ENCODE measurements around the gene SLAMF9. TPM values are rescaled to one million over a fixed set of nuclear protein-coding genes. Genes with fewer than 3 reads are reported as not detected.

Gene SLAMF9
- total RNA-seq, 1 experiment from 2014 or later = not detected

DNA sequence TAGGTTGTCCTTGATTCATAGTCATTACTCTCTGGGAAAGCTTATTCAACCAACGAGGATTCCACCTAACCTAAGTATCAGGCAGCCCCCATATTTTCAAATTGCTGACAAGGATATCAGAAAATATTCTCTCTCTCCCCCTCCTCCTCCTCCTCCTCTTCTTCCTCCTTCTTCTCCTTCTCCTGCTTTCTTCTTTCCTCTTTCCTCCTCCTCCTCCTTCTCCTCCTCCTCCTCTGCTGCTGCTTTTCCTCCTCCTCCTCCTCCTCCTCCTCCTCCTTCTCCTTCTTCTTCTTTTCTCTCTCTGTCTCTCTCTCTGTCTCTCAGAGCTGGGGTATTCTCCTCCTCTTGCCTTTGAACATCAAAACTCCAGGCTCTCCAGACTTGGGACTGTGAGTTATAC is 6.1 kb downstream of the SLAMF9 start:
- DNase-seq (ENCODE audit: low read depth, low spot score) (no peak), ATAC-seq (no peak)
- ChIA-PET CTCF (interaction anchor here (1.6 kb wide), 1 partner anchor 59 kb away, joined by 3 read pairs; no protein-coding TSS in a partner anchor), POLR2A (no interaction called here), RAD21 (ENCODE audit: low non-redundant PET in 1 of 2, low total read pairs in 2 of 2, uncharacterized antibody in 2 of 2, unreplicated experiment in 2 of 2) (no interaction called here)
- H3K4me2 ChIP-seq (ENCODE audit: low read length) = no peak overlapping the region
- no TSS peak for BruUV-seq (replicated peaks)
- H3K27ac ChIP-seq (ENCODE audit: low read depth, low read length) = no peak overlapping the region
- H3K9me3 ChIP-seq (ENCODE audit: control insufficient read depth in 1 of 2, insufficient read depth in 1 of 2, low read depth in 1 of 2, low read length in 2 of 2) = no peaks in the 10 kb centered on the region
- peaks cover 4% of the 10 kb centered on the region; the same call in 1 of the 2 replicates for H3K27me3 ChIP-seq (ENCODE audit: insufficient read depth, low read length)
- H3K79me2 ChIP-seq (ENCODE audit: insufficient read depth, low read length) = no peaks in the 10 kb centered on the region
- no peak overlapping the region for H3K4me3 ChIP-seq (replicated peaks in 1 of 2; ENCODE audit: low read depth in 1 of 2, low read length in 2 of 2)
- intact Hi-C loops (cut with micrococcal nuclease) = no loop called here
- H3K9ac ChIP-seq (ENCODE audit: low read length) = no peak overlapping the region
- no peak overlapping the region for H2AFZ ChIP-seq (ENCODE audit: low read depth, low read length, poor library complexity, severe bottlenecking)
- H3K36me3 ChIP-seq (ENCODE audit: control insufficient read depth in 1 of 2, insufficient read depth in 2 of 2, low read length in 2 of 2) = no peaks in the 10 kb centered on the region
- peaks cover 14 to 25% of the 10 kb centered on the region in 2 experiments for H3K4me1 ChIP-seq (ENCODE audit: control insufficient read depth in 1 of 2, insufficient read depth in 2 of 2, low read length in 2 of 2)
- H4K20me1 ChIP-seq (ENCODE audit: insufficient read depth) = no peaks in the 10 kb centered on the region
- TF ChIP-seq, protein P1, sequence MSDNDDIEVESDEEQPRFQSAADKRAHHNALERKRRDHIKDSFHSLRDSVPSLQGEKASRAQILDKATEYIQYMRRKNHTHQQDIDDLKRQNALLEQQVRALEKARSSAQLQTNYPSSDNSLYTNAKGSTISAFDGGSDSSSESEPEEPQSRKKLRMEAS (IDR thresholded peaks at IDR 0.05) = no peak
- no peak for TF ChIP-seq EGR1 (IDR thresholded peaks at IDR 0.05; ENCODE audit: low read depth)
- no peak for TF ChIP-seq ZFX (IDR thresholded peaks at IDR 0.05)
- no peak for TF ChIP-seq EZH2 (IDR thresholded peaks at IDR 0.05)
- TF ChIP-seq FOSL1 (IDR thresholded peaks at IDR 0.05; ENCODE audit: low read depth) = no peak
- no peak for TF ChIP-seq ELF1 (IDR thresholded peaks at IDR 0.05; ENCODE audit: borderline replicate concordance, low read depth)
- no peak for TF ChIP-seq TCF7L2 (IDR thresholded peaks at IDR 0.05; ENCODE audit: borderline replicate concordance, extremely low read depth, insufficient read depth, insufficient read length)
- TF ChIP-seq, protein P2, sequence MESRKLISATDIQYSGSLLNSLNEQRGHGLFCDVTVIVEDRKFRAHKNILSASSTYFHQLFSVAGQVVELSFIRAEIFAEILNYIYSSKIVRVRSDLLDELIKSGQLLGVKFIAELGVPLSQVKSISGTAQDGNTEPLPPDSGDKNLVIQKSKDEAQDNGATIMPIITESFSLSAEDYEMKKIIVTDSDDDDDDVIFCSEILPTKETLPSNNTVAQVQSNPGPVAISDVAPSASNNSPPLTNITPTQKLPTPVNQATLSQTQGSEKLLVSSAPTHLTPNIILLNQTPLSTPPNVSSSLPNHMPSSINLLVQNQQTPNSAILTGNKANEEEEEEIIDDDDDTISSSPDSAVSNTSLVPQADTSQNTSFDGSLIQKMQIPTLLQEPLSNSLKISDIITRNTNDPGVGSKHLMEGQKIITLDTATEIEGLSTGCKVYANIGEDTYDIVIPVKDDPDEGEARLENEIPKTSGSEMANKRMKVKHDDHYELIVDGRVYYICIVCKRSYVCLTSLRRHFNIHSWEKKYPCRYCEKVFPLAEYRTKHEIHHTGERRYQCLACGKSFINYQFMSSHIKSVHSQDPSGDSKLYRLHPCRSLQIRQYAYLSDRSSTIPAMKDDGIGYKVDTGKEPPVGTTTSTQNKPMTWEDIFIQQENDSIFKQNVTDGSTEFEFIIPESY (IDR thresholded peaks at IDR 0.05; ENCODE audit: extremely low read depth, insufficient replicate concordance, low read length) = no peak
- TF ChIP-seq, protein P3, sequence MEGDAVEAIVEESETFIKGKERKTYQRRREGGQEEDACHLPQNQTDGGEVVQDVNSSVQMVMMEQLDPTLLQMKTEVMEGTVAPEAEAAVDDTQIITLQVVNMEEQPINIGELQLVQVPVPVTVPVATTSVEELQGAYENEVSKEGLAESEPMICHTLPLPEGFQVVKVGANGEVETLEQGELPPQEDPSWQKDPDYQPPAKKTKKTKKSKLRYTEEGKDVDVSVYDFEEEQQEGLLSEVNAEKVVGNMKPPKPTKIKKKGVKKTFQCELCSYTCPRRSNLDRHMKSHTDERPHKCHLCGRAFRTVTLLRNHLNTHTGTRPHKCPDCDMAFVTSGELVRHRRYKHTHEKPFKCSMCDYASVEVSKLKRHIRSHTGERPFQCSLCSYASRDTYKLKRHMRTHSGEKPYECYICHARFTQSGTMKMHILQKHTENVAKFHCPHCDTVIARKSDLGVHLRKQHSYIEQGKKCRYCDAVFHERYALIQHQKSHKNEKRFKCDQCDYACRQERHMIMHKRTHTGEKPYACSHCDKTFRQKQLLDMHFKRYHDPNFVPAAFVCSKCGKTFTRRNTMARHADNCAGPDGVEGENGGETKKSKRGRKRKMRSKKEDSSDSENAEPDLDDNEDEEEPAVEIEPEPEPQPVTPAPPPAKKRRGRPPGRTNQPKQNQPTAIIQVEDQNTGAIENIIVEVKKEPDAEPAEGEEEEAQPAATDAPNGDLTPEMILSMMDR (IDR thresholded peaks at IDR 0.05 in 2 of 3, conservative IDR thresholded peaks at IDR 0.05 in 1 of 3; ENCODE audit: borderline replicate concordance in 1 of 3, insufficient read depth in 1 of 3, low read depth in 2 of 3, low read length in 2 of 3) = no peak
- TF ChIP-seq SP1 (IDR thresholded peaks at IDR 0.05; ENCODE audit: low read depth) = no peak
- TF ChIP-seq, protein P4, sequence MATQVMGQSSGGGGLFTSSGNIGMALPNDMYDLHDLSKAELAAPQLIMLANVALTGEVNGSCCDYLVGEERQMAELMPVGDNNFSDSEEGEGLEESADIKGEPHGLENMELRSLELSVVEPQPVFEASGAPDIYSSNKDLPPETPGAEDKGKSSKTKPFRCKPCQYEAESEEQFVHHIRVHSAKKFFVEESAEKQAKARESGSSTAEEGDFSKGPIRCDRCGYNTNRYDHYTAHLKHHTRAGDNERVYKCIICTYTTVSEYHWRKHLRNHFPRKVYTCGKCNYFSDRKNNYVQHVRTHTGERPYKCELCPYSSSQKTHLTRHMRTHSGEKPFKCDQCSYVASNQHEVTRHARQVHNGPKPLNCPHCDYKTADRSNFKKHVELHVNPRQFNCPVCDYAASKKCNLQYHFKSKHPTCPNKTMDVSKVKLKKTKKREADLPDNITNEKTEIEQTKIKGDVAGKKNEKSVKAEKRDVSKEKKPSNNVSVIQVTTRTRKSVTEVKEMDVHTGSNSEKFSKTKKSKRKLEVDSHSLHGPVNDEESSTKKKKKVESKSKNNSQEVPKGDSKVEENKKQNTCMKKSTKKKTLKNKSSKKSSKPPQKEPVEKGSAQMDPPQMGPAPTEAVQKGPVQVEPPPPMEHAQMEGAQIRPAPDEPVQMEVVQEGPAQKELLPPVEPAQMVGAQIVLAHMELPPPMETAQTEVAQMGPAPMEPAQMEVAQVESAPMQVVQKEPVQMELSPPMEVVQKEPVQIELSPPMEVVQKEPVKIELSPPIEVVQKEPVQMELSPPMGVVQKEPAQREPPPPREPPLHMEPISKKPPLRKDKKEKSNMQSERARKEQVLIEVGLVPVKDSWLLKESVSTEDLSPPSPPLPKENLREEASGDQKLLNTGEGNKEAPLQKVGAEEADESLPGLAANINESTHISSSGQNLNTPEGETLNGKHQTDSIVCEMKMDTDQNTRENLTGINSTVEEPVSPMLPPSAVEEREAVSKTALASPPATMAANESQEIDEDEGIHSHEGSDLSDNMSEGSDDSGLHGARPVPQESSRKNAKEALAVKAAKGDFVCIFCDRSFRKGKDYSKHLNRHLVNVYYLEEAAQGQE (IDR thresholded peaks at IDR 0.05; ENCODE audit: low read depth) = no peak
- TF ChIP-seq SIN3A (IDR thresholded peaks at IDR 0.05; ENCODE audit: low read depth) = no peak
- TF ChIP-seq SRF (IDR thresholded peaks at IDR 0.05; ENCODE audit: low read depth) = no peak
- no peak for TF ChIP-seq ZNF274 (IDR thresholded peaks at IDR 0.05; ENCODE audit: low read depth, low read length)
- TF ChIP-seq CEBPB (IDR thresholded peaks at IDR 0.05; ENCODE audit: low read depth) = no peak
- TF ChIP-seq YY1 (IDR thresholded peaks at IDR 0.05; ENCODE audit: extremely low read depth, insufficient replicate concordance, low read depth, low read length) = no peak
- TF ChIP-seq, protein P5, sequence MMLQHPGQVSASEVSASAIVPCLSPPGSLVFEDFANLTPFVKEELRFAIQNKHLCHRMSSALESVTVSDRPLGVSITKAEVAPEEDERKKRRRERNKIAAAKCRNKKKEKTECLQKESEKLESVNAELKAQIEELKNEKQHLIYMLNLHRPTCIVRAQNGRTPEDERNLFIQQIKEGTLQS (IDR thresholded peaks at IDR 0.05) = no peak
- TF ChIP-seq POLR2AphosphoS5 (IDR thresholded peaks at IDR 0.05; ENCODE audit: low read depth, low read length) = no peak
- TF ChIP-seq CBX3 (IDR thresholded peaks at IDR 0.05; ENCODE audit: low read depth) = no peak
- TF ChIP-seq POLR2A (IDR thresholded peaks at IDR 0.05; ENCODE audit: borderline replicate concordance, extremely low read depth, insufficient read depth, insufficient read length) = no peak
- H3K9me2 ChIP-seq (ENCODE audit: insufficient read depth) = no peaks in the 10 kb centered on the region
